ENCODE measurements around the gene PLTP.

PLTP gene

GRCh38 chr20:45857882-45858216 lies 54.1 kb downstream of the PLTP start:
- peak; percentile 14 for ATAC-seq (replicated peaks)
- peak overlapping the region; percentile 97 to 99 for H3K4me3 Mint-ChIP-seq
- peaks cover 26 to 39% of the 10 kb centered on the region in 2 donors for H3K4me1 Mint-ChIP-seq (ENCODE audit: low read depth in 2 of 2)
- H3K27me3 Mint-ChIP-seq, result no peaks in the 10 kb centered on the region
- H3K27ac Mint-ChIP-seq, result peak overlapping the region; percentile 96 to 97
- no peaks in the 10 kb centered on the region for H3K9me3 Mint-ChIP-seq
- peaks cover 34% of the 10 kb centered on the region for H3K36me3 Mint-ChIP-seq (ENCODE audit: insufficient read depth)
- DNase-seq, result no peak

DNA sequence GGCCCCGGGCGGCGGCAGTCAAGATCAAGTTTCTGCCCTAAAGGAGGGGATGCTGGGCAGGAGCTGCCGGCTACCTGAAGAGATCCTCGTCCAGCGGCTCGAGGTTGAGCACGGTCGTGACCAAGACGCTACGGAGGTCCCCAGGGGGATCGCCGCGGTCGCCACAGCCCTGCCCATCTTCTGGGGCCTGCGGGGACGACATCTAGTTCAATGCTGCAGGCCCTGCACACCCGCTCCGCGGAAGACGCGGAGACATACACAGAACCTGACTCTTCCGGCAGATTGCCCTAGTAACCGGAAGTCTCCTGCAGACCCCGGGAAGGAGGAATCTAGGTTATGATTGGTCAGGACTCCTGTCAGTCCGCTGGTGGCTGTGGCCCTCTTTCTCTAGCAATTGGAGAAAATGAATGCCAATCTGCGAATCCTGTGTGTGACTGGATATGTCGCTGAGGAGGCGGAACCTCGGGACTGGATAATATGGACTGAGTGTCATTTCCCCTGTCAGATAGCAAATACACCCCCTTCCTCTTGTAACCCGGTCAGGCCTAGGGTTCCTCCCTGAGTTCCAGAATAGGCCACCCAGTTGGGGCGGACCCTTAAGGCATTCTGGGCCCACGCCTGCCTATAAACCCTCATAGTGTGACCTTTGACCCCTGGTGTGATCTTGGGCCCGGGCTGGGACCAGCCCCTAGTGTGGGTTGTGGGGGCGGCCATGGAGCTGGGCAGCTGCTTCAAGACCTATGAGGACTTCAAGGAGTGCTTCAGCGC lies 54.7 kb downstream of the PLTP start, which contains the start of the genes ACOT8 and ZSWIM3:
Gene ACOT8 (minus strand): TSS at position 279 of the 768 bp plus-strand sequence. CDS start 77 bp downstream, at position 202.
Gene ZSWIM3 (plus strand): TSS at position 501 of the 768 bp plus-strand sequence. CDS start 212 bp downstream, at position 713.
- no peaks in the 10 kb centered on the region for H3K9me3 Mint-ChIP-seq
- H3K4me1 Mint-ChIP-seq (ENCODE audit: low read depth in 2 of 2), result peaks cover 26 to 39% of the 10 kb centered on the region in 2 donors
- H3K27ac Mint-ChIP-seq, result peak within 1 kb of the TSS; percentile 96 to 97
- H3K36me3 Mint-ChIP-seq (ENCODE audit: insufficient read depth), result peaks cover 36% of the 10 kb centered on the region
- no peaks in the 10 kb centered on the region for H3K27me3 Mint-ChIP-seq
- peak; percentile 94 to 96 (median 96) for DNase-seq
- H3K4me3 Mint-ChIP-seq, result peak within 1 kb of the TSS; percentile 97 to 99
- ATAC-seq (replicated peaks), result peak; percentile 94

DNA sequence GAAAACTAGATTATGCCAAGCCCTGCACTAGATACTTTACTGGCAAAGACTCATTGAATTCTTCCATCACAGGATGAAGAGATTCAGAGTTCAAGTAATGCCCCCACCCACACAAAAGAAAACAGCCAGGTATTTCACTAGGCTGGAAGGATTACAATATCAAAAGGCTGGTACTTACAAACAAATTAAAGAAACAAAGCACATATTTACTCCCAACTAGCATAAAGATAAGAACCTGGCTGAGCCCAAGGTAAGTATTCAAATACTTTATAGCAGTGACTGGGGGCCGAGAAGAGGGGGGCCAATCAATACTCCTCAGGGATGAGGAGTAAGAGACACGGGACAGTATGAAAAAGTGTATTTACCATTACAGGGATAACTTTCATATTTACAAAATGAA lies 58.5 kb downstream of the PLTP start:
- Mint-ChIP-seq H3K36me3 (ENCODE audit: insufficient read depth) (peaks cover 47% of the 10 kb centered on the region), H3K27me3 (no peaks in the 10 kb centered on the region), H3K9me3 (no peaks in the 10 kb centered on the region), H3K4me3 (peak overlapping the region in 1 of 2 donors; percentile 46), H3K4me1 (ENCODE audit: low read depth in 2 of 2) (peaks cover 25 to 28% of the 10 kb centered on the region in 2 donors), H3K27ac (no peak overlapping the region)
- no peak for DNase-seq
- ATAC-seq (replicated peaks), result no peak

DNA sequence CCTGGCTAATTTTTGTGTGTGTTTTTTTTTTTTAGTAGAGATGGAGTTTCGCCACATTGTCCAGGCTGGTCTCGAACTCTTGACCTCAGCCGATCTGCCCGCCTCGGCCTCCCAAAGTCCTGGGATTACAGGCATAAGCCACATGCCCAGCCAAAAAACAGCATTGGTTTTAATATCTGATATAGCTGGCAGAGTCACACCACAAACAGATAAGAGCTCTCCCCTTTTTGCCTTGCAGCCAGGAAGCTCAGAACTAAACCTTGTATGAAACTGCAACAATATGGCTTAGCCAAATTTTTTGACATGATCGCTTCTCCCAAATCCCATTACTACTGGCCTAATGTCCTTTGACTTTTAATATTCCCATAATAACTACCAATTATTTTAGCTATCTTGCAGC lies 59.6 kb downstream of the PLTP start:
- H3K4me3 Mint-ChIP-seq, result no peak overlapping the region
- ATAC-seq (replicated peaks), result no peak
- DNase-seq, result no peak
- H3K27me3 Mint-ChIP-seq, result no peaks in the 10 kb centered on the region
- H3K4me1 Mint-ChIP-seq (ENCODE audit: low read depth in 2 of 2), result peaks cover 16 to 20% of the 10 kb centered on the region in 2 donors
- peak overlapping the region; percentile 44 to 83 for H3K27ac Mint-ChIP-seq
- no peaks in the 10 kb centered on the region for H3K9me3 Mint-ChIP-seq
- peaks cover 45% of the 10 kb centered on the region for H3K36me3 Mint-ChIP-seq (ENCODE audit: insufficient read depth)

GRCh38 chr20:45851501-45851900 lies 60.5 kb downstream of the PLTP start:
- no peaks in the 10 kb centered on the region for H3K27me3 Mint-ChIP-seq
- H3K4me1 Mint-ChIP-seq (ENCODE audit: low read depth in 2 of 2), result peaks cover 9 to 18% of the 10 kb centered on the region in 2 donors
- H3K9me3 Mint-ChIP-seq, result no peaks in the 10 kb centered on the region
- peaks cover 42% of the 10 kb centered on the region for H3K36me3 Mint-ChIP-seq (ENCODE audit: insufficient read depth)
- no peak overlapping the region for H3K27ac Mint-ChIP-seq
- DNase-seq (no peak), ATAC-seq (replicated peaks) (no peak)
- no peak overlapping the region for H3K4me3 Mint-ChIP-seq

- ATAC-seq (replicated peaks) (no peak), DNase-seq (no peak)
- no peak overlapping the region for H3K4me3 Mint-ChIP-seq
- peaks cover 44% of the 10 kb centered on the region for H3K36me3 Mint-ChIP-seq (ENCODE audit: insufficient read depth)
- no peaks in the 10 kb centered on the region for H3K9me3 Mint-ChIP-seq
- H3K4me1 Mint-ChIP-seq (ENCODE audit: low read depth in 2 of 2), result peaks cover 5 to 12% of the 10 kb centered on the region in 2 donors
- no peaks in the 10 kb centered on the region for H3K27me3 Mint-ChIP-seq
- H3K27ac Mint-ChIP-seq, result no peak overlapping the region
Measured at GRCh38 chr20:45850926-45851325, 61.0 kb downstream of the PLTP start.

GRCh38 chr20:45850238-45850637 lies 61.7 kb downstream of the PLTP start:
- Mint-ChIP-seq H3K9me3 (no peaks in the 10 kb centered on the region), H3K27ac (no peak overlapping the region), H3K4me3 (no peak overlapping the region), H3K4me1 (ENCODE audit: low read depth in 2 of 2) (peaks cover 4 to 9% of the 10 kb centered on the region in 2 donors), H3K36me3 (ENCODE audit: insufficient read depth) (peaks cover 49% of the 10 kb centered on the region), H3K27me3 (no peaks in the 10 kb centered on the region)
- ATAC-seq (replicated peaks) (no peak), DNase-seq (no peak)

GRCh38 chr20:45848969-45849582 lies 62.9 kb downstream of the PLTP start:
- no peaks in the 10 kb centered on the region for H3K27me3 Mint-ChIP-seq
- H3K4me3 Mint-ChIP-seq, result no peak overlapping the region
- peaks cover 0 to 9% of the 10 kb centered on the region in 2 donors for H3K4me1 Mint-ChIP-seq (ENCODE audit: low read depth in 2 of 2)
- no peak overlapping the region for H3K27ac Mint-ChIP-seq
- H3K36me3 Mint-ChIP-seq (ENCODE audit: insufficient read depth), result peaks cover 55% of the 10 kb centered on the region
- no peaks in the 10 kb centered on the region for H3K9me3 Mint-ChIP-seq
- DNase-seq (no peak), ATAC-seq (replicated peaks) (no peak)

Data from effector memory CD8-positive, alpha-beta T cell (primary cell).